Activated CD8-positive, alpha-beta T cell treated with anti-CD3 and anti-CD28 coated beads for 36 hours (primary cell): ENCODE data around the gene TPM4. TPM values are rescaled to one million over a fixed set of nuclear protein-coding genes. Genes with fewer than 3 reads are reported as not detected.

Experiments used
- ATAC-seq: fragments of 200-7000 bp; cut with Tn5 transposase; one replicate; pipeline ENCODE4 v1.10.0; 2021; ENCODE audit warnings: mild to moderate bottlenecking, moderate library complexity
- CTCF ChIA-PET: fragments of 350-600 bp; sonication (Branson Sonifier 250); formaldehyde crosslinking; loops from one replicate; lab custom pipeline; 2021; ENCODE audit warnings: antibody characterized with exemption; lab: Charles Lee
- POLR2A ChIA-PET: fragments of 350-600 bp; sonication (Branson Sonifier 250); formaldehyde crosslinking; loops from one replicate; lab custom pipeline; 2021; ENCODE audit warnings: antibody characterized with exemption; lab: Charles Lee
- DNase-seq: peaks from one replicate; pipeline ENCODE4 v3.0.0-alpha.2; 2020
- H3K27ac Mint-ChIP-seq: one replicate; pipeline ENCODE4 v1.8.0; 2021; ENCODE audit warnings: mild to moderate bottlenecking, mixed read lengths
- H3K27me3 Mint-ChIP-seq: one replicate; pipeline ENCODE4 v1.8.0; 2021; ENCODE audit warnings: mixed read lengths
- H3K36me3 Mint-ChIP-seq: one replicate; pipeline ENCODE4 v1.8.0; 2021; ENCODE audit warnings: low read depth, mixed read lengths
- H3K4me1 Mint-ChIP-seq: one replicate; pipeline ENCODE4 v1.8.0; 2021; ENCODE audit warnings: low read depth, mixed read lengths
- H3K4me3 Mint-ChIP-seq: one replicate; pipeline ENCODE4 v1.8.0; 2021; ENCODE audit warnings: mild to moderate bottlenecking, moderate library complexity, mixed read lengths
- H3K9me3 Mint-ChIP-seq: one replicate; pipeline ENCODE4 v1.8.0; 2021; ENCODE audit warnings: mixed read lengths
- intact Hi-C: fragments of 100-400 bp; cut with micrococcal nuclease; formaldehyde crosslinking; loops from one replicate; pipeline ENCODE4 v1.10.0; 2022
- total RNA-seq, 2 experiments: library from RNA; stranded (reverse); gene quantifications; one replicate each; pipeline ENCODE4 v1.2.3, GENCODE V29; 2021
- TF ChIP-seq, protein P1 (sequence below): fragments of 200-600 bp; IDR thresholded peaks from one replicate; pipeline ENCODE4 v1.8.0; 2022; ENCODE audit warnings: antibody characterized with exemption, mild to moderate bottlenecking

The TPM4 gene
- total RNA-seq, 2 experiments from 2014 or later = 230 to 232 TPM

DNA sequence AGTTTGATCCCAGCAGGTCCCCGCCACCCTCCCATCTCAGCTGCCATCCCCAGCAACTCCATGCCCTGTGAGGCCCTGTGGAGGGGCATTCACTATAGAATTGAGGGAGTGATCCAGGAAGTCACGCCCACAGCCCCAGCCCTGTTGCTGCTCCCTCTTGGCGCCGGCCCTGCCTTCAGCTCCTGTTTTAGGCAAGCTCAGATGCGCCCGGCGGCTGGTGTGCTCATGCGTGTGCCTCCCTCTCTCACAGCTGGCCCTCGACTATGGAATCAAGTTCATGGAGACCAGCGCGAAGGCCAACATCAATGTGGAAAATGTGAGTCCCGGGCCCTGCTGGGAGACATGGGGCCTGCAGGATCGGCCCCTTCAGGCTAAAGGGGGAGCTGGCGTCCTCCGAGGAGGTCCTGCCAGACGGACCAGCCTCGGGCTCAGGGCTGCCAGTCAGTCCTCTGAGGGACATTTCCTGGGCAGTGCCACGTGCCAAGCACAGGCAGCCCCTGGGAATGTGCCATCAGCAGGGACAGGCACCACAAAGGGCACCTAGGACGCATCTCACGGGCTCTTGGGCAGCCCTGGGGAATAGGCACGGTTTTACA, 51.6 kb downstream of the TPM4 start:
- ChIA-PET POLR2A (interaction anchor here (1.0 kb wide), 1 partner anchor 16 kb away, joined by 3 read pairs; the partner anchor contains the start of gene HSH2D), CTCF (no interaction called here)
- intact Hi-C loops = no loop called here
- Mint-ChIP-seq H3K27me3 (no peaks in the 10 kb centered on the region), H3K27ac (no peak overlapping the region), H3K4me1 (no peaks in the 10 kb centered on the region), H3K9me3 (peaks cover 3% of the 10 kb centered on the region), H3K36me3 (peaks cover 65% of the 10 kb centered on the region), H3K4me3 (no peak overlapping the region)
- ATAC-seq (no peak), DNase-seq (no peak)
- TF ChIP-seq, protein P1, sequence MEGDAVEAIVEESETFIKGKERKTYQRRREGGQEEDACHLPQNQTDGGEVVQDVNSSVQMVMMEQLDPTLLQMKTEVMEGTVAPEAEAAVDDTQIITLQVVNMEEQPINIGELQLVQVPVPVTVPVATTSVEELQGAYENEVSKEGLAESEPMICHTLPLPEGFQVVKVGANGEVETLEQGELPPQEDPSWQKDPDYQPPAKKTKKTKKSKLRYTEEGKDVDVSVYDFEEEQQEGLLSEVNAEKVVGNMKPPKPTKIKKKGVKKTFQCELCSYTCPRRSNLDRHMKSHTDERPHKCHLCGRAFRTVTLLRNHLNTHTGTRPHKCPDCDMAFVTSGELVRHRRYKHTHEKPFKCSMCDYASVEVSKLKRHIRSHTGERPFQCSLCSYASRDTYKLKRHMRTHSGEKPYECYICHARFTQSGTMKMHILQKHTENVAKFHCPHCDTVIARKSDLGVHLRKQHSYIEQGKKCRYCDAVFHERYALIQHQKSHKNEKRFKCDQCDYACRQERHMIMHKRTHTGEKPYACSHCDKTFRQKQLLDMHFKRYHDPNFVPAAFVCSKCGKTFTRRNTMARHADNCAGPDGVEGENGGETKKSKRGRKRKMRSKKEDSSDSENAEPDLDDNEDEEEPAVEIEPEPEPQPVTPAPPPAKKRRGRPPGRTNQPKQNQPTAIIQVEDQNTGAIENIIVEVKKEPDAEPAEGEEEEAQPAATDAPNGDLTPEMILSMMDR = no peak

DNA sequence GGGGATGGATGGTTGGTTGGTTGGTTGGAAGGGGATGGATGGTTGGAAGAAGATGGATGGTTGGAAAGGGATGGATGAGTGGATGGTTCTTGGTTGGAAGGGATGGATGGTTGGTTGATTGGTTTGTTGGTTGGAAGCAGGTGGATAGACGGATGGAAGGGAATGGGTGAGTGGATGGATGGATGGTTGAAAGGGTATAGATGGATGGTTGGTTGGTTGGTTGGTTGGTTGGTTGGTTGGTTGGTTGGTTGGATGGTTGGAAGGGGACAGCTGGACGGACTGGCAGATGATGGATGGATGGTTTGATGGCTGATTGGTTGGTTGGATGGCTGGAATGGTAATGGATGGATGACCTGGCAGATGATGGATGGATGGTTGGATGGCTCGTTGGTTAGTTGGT, 55.4 kb downstream of the TPM4 start:
- H3K36me3 Mint-ChIP-seq = peaks cover 69% of the 10 kb centered on the region
- no peaks in the 10 kb centered on the region for H3K27me3 Mint-ChIP-seq
- POLR2A ChIA-PET = interaction anchor here (1.4 kb wide), 1 partner anchor 12 kb away, joined by 3 read pairs; the partner anchor contains the start of gene HSH2D
- peaks cover 3% of the 10 kb centered on the region for H3K9me3 Mint-ChIP-seq
- H3K4me1 Mint-ChIP-seq = no peaks in the 10 kb centered on the region
- ATAC-seq = no peak
- no peak for DNase-seq
- CTCF ChIA-PET = no interaction called here
- no peak overlapping the region for H3K27ac Mint-ChIP-seq
- TF ChIP-seq, protein P1 = no peak
- intact Hi-C loops = no loop called here
- H3K4me3 Mint-ChIP-seq = no peak overlapping the region

DNA sequence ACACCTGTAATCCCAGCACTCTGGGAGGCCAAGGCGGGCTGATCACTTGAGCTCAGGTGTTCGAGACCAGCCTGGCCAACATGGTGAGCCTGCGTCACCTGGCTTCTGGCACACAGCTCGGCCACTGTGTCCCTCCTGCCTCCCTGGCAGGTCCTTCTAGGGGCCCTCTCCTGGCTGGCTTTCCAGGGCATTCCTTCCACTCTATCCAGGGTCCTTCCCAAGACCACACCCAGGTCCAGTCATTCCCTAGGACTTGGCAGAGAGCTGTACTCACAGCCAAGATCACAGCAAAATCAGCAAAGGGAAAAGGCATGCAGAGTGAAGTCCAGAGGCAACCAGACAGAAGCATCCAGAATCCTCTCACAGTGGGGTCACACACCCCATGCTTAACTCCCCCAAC, 57.5 kb downstream of the TPM4 start:
- POLR2A ChIA-PET = interaction anchor here (1.2 to 1.8 kb wide), 4 partner anchors 7 to 77 kb away, joined by 3 to 6 read pairs (median 5); no protein-coding TSS in a partner anchor
- Mint-ChIP-seq H3K9me3 (peaks cover 3% of the 10 kb centered on the region), H3K4me1 (no peaks in the 10 kb centered on the region), H3K27me3 (no peaks in the 10 kb centered on the region), H3K36me3 (peaks cover 57% of the 10 kb centered on the region), H3K27ac (no peak overlapping the region), H3K4me3 (no peak overlapping the region)
- DNase-seq = no peak
- intact Hi-C loops = no loop called here
- TF ChIP-seq, protein P1 = no peak
- CTCF ChIA-PET = interaction anchor here (1.2 to 1.4 kb wide), 2 partner anchors 63 to 92 kb away, joined by 3 read pairs; no protein-coding TSS in a partner anchor
- ATAC-seq = no peak

DNA sequence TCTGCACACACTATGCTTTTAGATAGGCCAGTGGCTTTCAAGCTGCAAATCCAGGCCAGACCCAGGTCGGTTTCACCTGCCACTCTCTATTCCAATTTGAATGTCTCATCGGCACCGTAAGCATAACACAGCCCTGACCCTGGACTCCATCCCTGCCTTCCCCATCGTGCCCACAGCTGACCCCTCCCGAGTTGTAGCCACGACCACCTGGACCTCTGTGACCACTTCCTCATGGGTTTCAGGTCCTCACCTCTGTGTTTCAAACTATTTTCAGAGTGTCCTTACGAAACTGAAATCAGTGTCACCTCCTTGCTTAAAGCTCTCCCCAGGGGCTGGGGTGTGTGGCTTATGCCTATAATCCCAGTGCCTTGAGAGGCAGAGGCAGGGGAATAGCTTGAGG, 58.2 kb downstream of the TPM4 start:
- Mint-ChIP-seq H3K4me3 (no peak overlapping the region), H3K27ac (no peak overlapping the region), H3K27me3 (no peaks in the 10 kb centered on the region), H3K9me3 (peaks cover 3% of the 10 kb centered on the region), H3K4me1 (no peaks in the 10 kb centered on the region), H3K36me3 (peaks cover 50% of the 10 kb centered on the region)
- DNase-seq (no peak), ATAC-seq (no peak)
- CTCF ChIA-PET = interaction anchor here (1.2 to 1.4 kb wide), 2 partner anchors 64 to 93 kb away, joined by 3 read pairs; no protein-coding TSS in a partner anchor
- TF ChIP-seq, protein P1 = no peak
- POLR2A ChIA-PET = interaction anchor here (1.2 to 1.8 kb wide), 2 partner anchors 8 to 78 kb away, joined by 3 to 5 read pairs; no protein-coding TSS in a partner anchor
- intact Hi-C loops = no loop called here

DNA sequence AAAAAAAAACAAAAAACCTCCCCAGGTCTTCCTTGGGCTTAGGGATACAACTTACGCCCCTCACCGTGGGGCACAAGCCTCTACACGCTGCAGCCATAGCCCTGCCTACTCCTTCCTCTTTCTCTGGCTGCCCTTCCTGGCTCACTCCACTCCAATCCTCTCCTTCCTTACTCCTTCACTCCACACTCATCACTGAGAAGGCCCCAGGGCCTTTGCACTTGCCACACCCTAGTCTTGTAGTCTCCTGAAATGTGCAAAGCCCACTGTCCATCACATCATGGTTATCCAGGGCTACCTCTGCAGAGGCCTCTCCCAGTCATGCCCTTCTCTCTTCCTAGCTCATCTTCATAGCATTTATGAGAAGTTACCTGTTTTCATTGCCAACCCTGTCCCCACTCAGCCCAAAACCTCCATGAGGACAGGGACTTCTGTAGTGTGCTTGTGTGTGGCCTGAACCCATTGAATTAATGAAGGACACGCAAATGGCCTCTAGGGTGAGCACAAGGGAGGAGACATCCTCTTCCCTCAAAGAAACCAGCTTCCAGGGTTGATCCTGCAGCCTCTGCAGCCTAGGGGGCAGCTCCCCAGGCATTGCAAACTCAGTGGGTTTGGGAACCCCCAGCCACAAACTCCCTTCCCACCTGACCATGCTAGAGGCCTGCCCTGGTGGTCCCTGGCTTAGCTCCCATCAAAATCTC, 59.3 kb downstream of the TPM4 start:
- Mint-ChIP-seq H3K9me3 (peaks cover 3% of the 10 kb centered on the region), H3K4me3 (no peak overlapping the region), H3K27ac (peak overlapping the region; percentile 40), H3K36me3 (peaks cover 40% of the 10 kb centered on the region), H3K4me1 (peaks cover 4% of the 10 kb centered on the region), H3K27me3 (no peaks in the 10 kb centered on the region)
- ATAC-seq (no peak), DNase-seq (no peak)
- POLR2A ChIA-PET = interaction anchor here (0.6 to 1.8 kb wide), 5 partner anchors 9 to 42 kb away, joined by 3 to 5 read pairs (median 3); no protein-coding TSS in a partner anchor
- TF ChIP-seq, protein P1 = no peak
- intact Hi-C loops = no loop called here
- CTCF ChIA-PET = no interaction called here
